Measurements from ENCODE around the gene NRBF2.

DNA sequence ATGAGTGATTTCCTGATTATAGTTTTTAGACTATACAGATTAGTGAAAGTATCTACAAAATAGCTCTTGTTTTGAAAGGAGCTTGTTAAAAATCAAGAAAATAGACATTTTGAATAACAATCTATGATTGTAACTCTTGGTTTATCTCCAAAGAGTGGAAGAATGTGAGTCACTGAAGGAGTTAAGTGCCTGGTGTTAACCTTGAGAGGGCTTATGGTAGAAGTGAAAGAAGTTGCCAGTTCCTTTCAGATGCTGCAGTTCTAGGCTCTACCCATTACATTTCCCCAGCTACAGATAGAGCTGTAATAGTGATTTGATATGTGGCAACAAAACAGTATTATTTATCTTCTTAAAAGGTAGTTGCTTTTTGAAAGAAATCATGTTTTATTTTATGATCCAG, 12.7 kb downstream of the NRBF2 start:
- TF ChIP-seq POLR2A (IDR thresholded peaks at IDR 0.05) (no peak), EP300 (IDR thresholded peaks at IDR 0.05) (no peak)
- TF ChIP-seq, protein P1, sequence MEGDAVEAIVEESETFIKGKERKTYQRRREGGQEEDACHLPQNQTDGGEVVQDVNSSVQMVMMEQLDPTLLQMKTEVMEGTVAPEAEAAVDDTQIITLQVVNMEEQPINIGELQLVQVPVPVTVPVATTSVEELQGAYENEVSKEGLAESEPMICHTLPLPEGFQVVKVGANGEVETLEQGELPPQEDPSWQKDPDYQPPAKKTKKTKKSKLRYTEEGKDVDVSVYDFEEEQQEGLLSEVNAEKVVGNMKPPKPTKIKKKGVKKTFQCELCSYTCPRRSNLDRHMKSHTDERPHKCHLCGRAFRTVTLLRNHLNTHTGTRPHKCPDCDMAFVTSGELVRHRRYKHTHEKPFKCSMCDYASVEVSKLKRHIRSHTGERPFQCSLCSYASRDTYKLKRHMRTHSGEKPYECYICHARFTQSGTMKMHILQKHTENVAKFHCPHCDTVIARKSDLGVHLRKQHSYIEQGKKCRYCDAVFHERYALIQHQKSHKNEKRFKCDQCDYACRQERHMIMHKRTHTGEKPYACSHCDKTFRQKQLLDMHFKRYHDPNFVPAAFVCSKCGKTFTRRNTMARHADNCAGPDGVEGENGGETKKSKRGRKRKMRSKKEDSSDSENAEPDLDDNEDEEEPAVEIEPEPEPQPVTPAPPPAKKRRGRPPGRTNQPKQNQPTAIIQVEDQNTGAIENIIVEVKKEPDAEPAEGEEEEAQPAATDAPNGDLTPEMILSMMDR (IDR thresholded peaks at IDR 0.05) = no peak

Measured in ovary (tissue), 3 donors.